OCI-LY3 (cell line): Measurements from ENCODE around the gene ZNF862.

Experiments used
- H2AFZ ChIP-seq: fragments of 200-600, 300-600 bp; shearing (Covaris generic); 2 replicates; pipeline ENCODE4 v1.6.0; 2014; ENCODE audit warnings: antibody characterized with exemption, low read depth, low read length
- H3K27ac ChIP-seq: fragments of 200-600, 300-600 bp; sonication (generic); 2 replicates; pipeline ENCODE4 v1.5.1; 2014; ENCODE audit warnings: mild to moderate bottlenecking, low read length, moderate library complexity, mixed read lengths
- H3K27me3 ChIP-seq: fragments of 200-600, 300-600 bp; sonication (generic); 2 replicates; pipeline ENCODE4 v1.6.1; 2014; ENCODE audit warnings: low read depth, low read length, mixed read lengths
- H3K36me3 ChIP-seq: fragments of 200-600, 300-600 bp; sonication (generic); replicated peaks from 2 replicates; pipeline ENCODE3; 2014; ENCODE audit warnings: low read depth, low read length, mixed read lengths
- H3K4me1 ChIP-seq: fragments of 300-600, 200-600 bp; sonication (generic); 2 replicates; pipeline ENCODE4 v1.6.1; 2014; ENCODE audit warnings: low read length, mixed read lengths
- H3K4me2 ChIP-seq: fragments of 200-600, 300-600 bp; sonication (generic); 2 replicates; pipeline ENCODE4 v1.6.1; 2014; ENCODE audit warnings: low read length, mixed read lengths
- H3K4me3 ChIP-seq: fragments of 300-600, 200-600 bp; sonication (generic); 2 replicates; pipeline ENCODE4 v1.5.1; 2014; ENCODE audit warnings: antibody characterized with exemption, mild to moderate bottlenecking, low read length, moderate library complexity
- H3K79me2 ChIP-seq: fragments of 300-600, 200-600 bp; shearing (Covaris generic); 2 replicates; pipeline ENCODE4 v1.6.1; 2014; ENCODE audit warnings: mild to moderate bottlenecking, low read length, mixed read lengths
- H3K9ac ChIP-seq: fragments of 300-600, 200-600 bp; shearing (Covaris generic); 2 replicates; pipeline ENCODE4 v1.6.0; 2014; ENCODE audit warnings: mild to moderate bottlenecking, low read length, moderate library complexity
- H3K9me3 ChIP-seq: fragments of 200-600, 300-600 bp; shearing (Covaris generic); 2 replicates; pipeline ENCODE4 v1.6.1; 2014; ENCODE audit warnings: low read length, mixed read lengths; ENCODE audit not compliant: insufficient read depth
- H4K20me1 ChIP-seq: fragments of 200-600, 300-600 bp; sonication (generic); 2 replicates; pipeline ENCODE4 v1.6.1; 2016; ENCODE audit warnings: low read length, mixed read lengths; ENCODE audit not compliant: insufficient read depth
- CTCF ChIP-seq: fragments of 200-600, 300-600 bp; sonication (generic); IDR thresholded peaks from 2 replicates; pipeline ENCODE4 v1.5.1; 2014; ENCODE audit warnings: antibody characterized with exemption, low read length, low read depth
- EZH2phosphoT487 ChIP-seq: fragments of 200-600 bp; shearing (Covaris generic); IDR thresholded peaks from 2 replicates; pipeline ENCODE4 v1.6.1; 2018; ENCODE audit warnings: antibody characterized with exemption, mixed run types, low read depth

The ZNF862 gene

GRCh38 chr7:149879271-149879743, 41.1 kb downstream of the ZNF862 start:
- Histone ChIP-seq H4K20me1 (no peaks in the 10 kb centered on the region), H3K9me3 (no peaks in the 10 kb centered on the region), H3K4me3 (no peak overlapping the region), H3K36me3 (no peaks in the 10 kb centered on the region), H3K79me2 (no peaks in the 10 kb centered on the region), H3K9ac (no peak overlapping the region), H3K4me2 (no peak overlapping the region), H3K27me3 (no peaks in the 10 kb centered on the region), H3K27ac (no peak overlapping the region), H3K4me1 (peaks cover 13% of the 10 kb centered on the region), H2AFZ (no peak overlapping the region)
- TF ChIP-seq EZH2phosphoT487 (no peak), CTCF (no peak)

GRCh38 chr7:149879766-149880637, 41.8 kb downstream of the ZNF862 start:
- Histone ChIP-seq H3K36me3 (no peaks in the 10 kb centered on the region), H3K4me1 (peaks cover 9% of the 10 kb centered on the region)

GRCh38 chr7:149880638-149881311, 42.6 kb downstream of the ZNF862 start:
- Histone ChIP-seq H2AFZ (no peak overlapping the region), H3K4me2 (no peak overlapping the region), H3K4me1 (peaks cover 13% of the 10 kb centered on the region), H4K20me1 (no peaks in the 10 kb centered on the region), H3K9me3 (no peaks in the 10 kb centered on the region), H3K36me3 (no peaks in the 10 kb centered on the region), H3K27me3 (no peaks in the 10 kb centered on the region), H3K79me2 (no peaks in the 10 kb centered on the region), H3K27ac (no peak overlapping the region), H3K9ac (no peak overlapping the region), H3K4me3 (no peak overlapping the region)
- TF ChIP-seq EZH2phosphoT487 (no peak), CTCF (no peak)

More at GRCh38 chr7:149879766-149880637, 41.8 kb downstream of the ZNF862 start:
- Histone ChIP-seq H4K20me1 (no peaks in the 10 kb centered on the region), H3K9me3 (no peaks in the 10 kb centered on the region), H3K4me2 (no peak overlapping the region), H2AFZ (no peak overlapping the region), H3K4me3 (no peak overlapping the region), H3K79me2 (no peaks in the 10 kb centered on the region), H3K9ac (no peak overlapping the region), H3K27me3 (no peaks in the 10 kb centered on the region), H3K27ac (no peak overlapping the region)
- no peak for TF ChIP-seq CTCF
- no peak for TF ChIP-seq EZH2phosphoT487
